ENCODE data around the gene FUT7. TPM values are rescaled to one million over a fixed set of nuclear protein-coding genes. Genes with fewer than 3 reads are reported as not detected.
A peak's percentile ranks its signal among the peaks of the same experiment; 100 is the strongest.

The FUT7 gene
- total and polyA plus RNA-seq, 11 donors: 0.15 to 0.48 (median 0.17) TPM; not detected in 8

GRCh38 chr9:137037483-137037882 lies 5.6 kb upstream of the FUT7 start:
- WGBS, 4 donors: 83 to 94% (median 88%) methylated on average over 10 of the region's 10 CpGs
- no peak for ATAC-seq

GRCh38 chr9:137037035-137037434 lies 5.1 kb upstream of the FUT7 start:
- DNase-seq: no peak
- Histone ChIP-seq H3K27me3 (no peaks in the 10 kb centered on the region), H3K36me3 (peaks cover 0 to 48% (median 36%) of the 10 kb centered on the region in 9 donors), H3K4me1 (peaks cover 0 to 37% (median 17%) of the 10 kb centered on the region in 12 donors), H3K9me3 (no peaks in the 10 kb centered on the region), H3K4me3 (no peak overlapping the region), H3K27ac (no peak overlapping the region)
- WGBS, 4 donors: 74 to 81% (median 80%) methylated on average over 12 to 13 of the region's 13 CpGs
- no peak for ATAC-seq
- no peak for TF ChIP-seq POLR2A (IDR thresholded peaks at IDR 0.05)
- TF ChIP-seq CTCF (IDR thresholded peaks at IDR 0.05): no peak
- intact Hi-C loops (cut with DNase I): loop anchor here in 4 of 10 donors (2.0 to 10.0 kb wide), 4 partner anchors 90 to 192 kb away; partner anchors contain the start of genes PHPT1 (in 3 of the 4), AJM1 (in 2 of the 4) and C8G (in 1 of the 4)

More at GRCh38 chr9:137037483-137037882, 5.6 kb upstream of the FUT7 start:
- Histone ChIP-seq H3K4me3 (no peak overlapping the region), H3K9me3 (no peaks in the 10 kb centered on the region), H3K27ac (no peak overlapping the region), H3K4me1 (peaks cover 0 to 33% (median 18%) of the 10 kb centered on the region in 12 donors), H3K36me3 (peaks cover 0 to 49% (median 38%) of the 10 kb centered on the region in 9 donors), H3K27me3 (no peaks in the 10 kb centered on the region)
- no peak for TF ChIP-seq POLR2A (IDR thresholded peaks at IDR 0.05)
- TF ChIP-seq CTCF (IDR thresholded peaks at IDR 0.05): no peak
- no peak for DNase-seq
- intact Hi-C loops (cut with DNase I): loop anchor here in 4 of 10 donors (2.0 to 10.0 kb wide), 4 partner anchors 90 to 193 kb away; partner anchors contain the start of genes PHPT1 (in 3 of the 4), AJM1 (in 2 of the 4) and C8G (in 1 of the 4)

- TF ChIP-seq POLR2A (IDR thresholded peaks at IDR 0.05): no peak
- TF ChIP-seq CTCF (IDR thresholded peaks at IDR 0.05): no peak
- Histone ChIP-seq H3K36me3 (peaks cover 0 to 39% (median 30%) of the 10 kb centered on the region in 9 donors), H3K27me3 (no peaks in the 10 kb centered on the region), H3K4me3 (no peak overlapping the region), H3K27ac (no peak overlapping the region), H3K9me3 (no peaks in the 10 kb centered on the region), H3K4me1 (peaks cover 0 to 42% (median 11%) of the 10 kb centered on the region in 12 donors)
- no peak for DNase-seq
- intact Hi-C loops (cut with DNase I): loop anchor here (1.0 to 10.0 kb wide), 11 partner anchors 87 to 249 kb away; partner anchors contain the start of genes PHPT1 (in 3 of the 10), AJM1 (in 2 of the 10), C8G (in 2 of the 10) and FBXW5 (in 1 of the 10)
- WGBS, 4 donors: 70 to 86% (median 74%) methylated on average over 8 of the region's 8 CpGs
- no peak for ATAC-seq
Measured at GRCh38 chr9:137035937-137036336, 4.0 kb upstream of the FUT7 start.

GRCh38 chr9:137035507-137035834 lies 3.6 kb upstream of the FUT7 start:
- ATAC-seq (peak in 2 of 4 donors; percentile 12 to 13), DNase-seq (no peak)
- Histone ChIP-seq H3K27ac (no peak overlapping the region), H3K27me3 (no peaks in the 10 kb centered on the region), H3K9me3 (no peaks in the 10 kb centered on the region), H3K4me1 (peaks cover 0 to 46% (median 11%) of the 10 kb centered on the region in 12 donors), H3K36me3 (peaks cover 0 to 35% (median 26%) of the 10 kb centered on the region in 9 donors), H3K4me3 (peak overlapping the region in 1 of 12 donors; percentile 27)
- 21 to 27% (median 23%) methylated on average over 6 to 9 of the region's 9 CpGs for WGBS, 4 donors
- TF ChIP-seq POLR2A (IDR thresholded peaks at IDR 0.05) (no peak), CTCF (IDR thresholded peaks at IDR 0.05) (peak in 6 of 12 donors; percentile 3 to 36 (median 28))
- intact Hi-C loops (cut with DNase I): loop anchor here (1.0 to 10.0 kb wide), 11 partner anchors 87 to 249 kb away; partner anchors contain the start of genes PHPT1 (in 3 of the 10), AJM1 (in 2 of the 10), C8G (in 2 of the 10) and FBXW5 (in 1 of the 10)
